ENCODE data around the gene VASH1.

DNA sequence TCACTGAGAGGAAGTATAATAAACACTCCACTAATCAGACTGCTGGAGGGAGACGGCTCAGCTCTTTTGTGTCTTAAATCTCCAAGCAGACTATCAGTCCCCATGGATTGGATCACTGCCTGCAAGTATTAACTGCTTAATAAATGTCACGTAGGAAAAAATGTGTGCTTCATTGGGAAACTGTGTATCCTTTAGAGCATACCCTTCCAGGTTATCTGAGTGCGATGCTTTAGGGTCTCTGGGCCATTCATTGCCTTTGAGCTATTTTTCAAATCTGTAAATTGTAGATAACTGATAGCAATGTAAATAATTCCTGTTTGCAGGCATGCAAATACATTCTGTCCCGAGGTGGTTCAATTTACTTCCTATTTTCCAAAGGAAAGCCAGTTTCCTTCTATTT is 45.0 kb upstream of the VASH1 start:
- TF ChIP-seq, protein P1, sequence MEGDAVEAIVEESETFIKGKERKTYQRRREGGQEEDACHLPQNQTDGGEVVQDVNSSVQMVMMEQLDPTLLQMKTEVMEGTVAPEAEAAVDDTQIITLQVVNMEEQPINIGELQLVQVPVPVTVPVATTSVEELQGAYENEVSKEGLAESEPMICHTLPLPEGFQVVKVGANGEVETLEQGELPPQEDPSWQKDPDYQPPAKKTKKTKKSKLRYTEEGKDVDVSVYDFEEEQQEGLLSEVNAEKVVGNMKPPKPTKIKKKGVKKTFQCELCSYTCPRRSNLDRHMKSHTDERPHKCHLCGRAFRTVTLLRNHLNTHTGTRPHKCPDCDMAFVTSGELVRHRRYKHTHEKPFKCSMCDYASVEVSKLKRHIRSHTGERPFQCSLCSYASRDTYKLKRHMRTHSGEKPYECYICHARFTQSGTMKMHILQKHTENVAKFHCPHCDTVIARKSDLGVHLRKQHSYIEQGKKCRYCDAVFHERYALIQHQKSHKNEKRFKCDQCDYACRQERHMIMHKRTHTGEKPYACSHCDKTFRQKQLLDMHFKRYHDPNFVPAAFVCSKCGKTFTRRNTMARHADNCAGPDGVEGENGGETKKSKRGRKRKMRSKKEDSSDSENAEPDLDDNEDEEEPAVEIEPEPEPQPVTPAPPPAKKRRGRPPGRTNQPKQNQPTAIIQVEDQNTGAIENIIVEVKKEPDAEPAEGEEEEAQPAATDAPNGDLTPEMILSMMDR (IDR thresholded peaks at IDR 0.05): no peak
- TF ChIP-seq POLR2A (IDR thresholded peaks at IDR 0.05; ENCODE audit: low read depth) (no peak), EP300 (IDR thresholded peaks at IDR 0.05) (no peak)

Measured in esophagus muscularis mucosa (tissue), 4 donors.